ENCODE measurements around the gene ZNF664. TPM values are rescaled to one million over a fixed set of nuclear protein-coding genes. Genes with fewer than 3 reads are reported as not detected.
A peak's percentile ranks its signal among the peaks of the same experiment; 100 is the strongest.

Gene ZNF664
- total RNA-seq, 2 donors from 2014 or later: 53.1 to 56.2 TPM

GRCh38 chr12:123958876-123959275 lies 14.1 kb upstream of the ZNF664 start:
- Histone ChIP-seq H3K4me1 (peaks cover 0 to 9% of the 10 kb centered on the region in 2 donors), H3K27ac (peak overlapping the region; percentile 61 to 63), H3K27me3 (no peaks in the 10 kb centered on the region), H3K36me3 (no peaks in the 10 kb centered on the region), H3K9me3 (no peaks in the 10 kb centered on the region), H3K4me3 (no peak overlapping the region)
- TF ChIP-seq CTCF (IDR thresholded peaks at IDR 0.05): no peak
- peak; percentile 13 for DNase-seq (ENCODE audit: low spot score)

GRCh38 chr12:123960029-123960735 lies 12.8 kb upstream of the ZNF664 start:
- DNase-seq (ENCODE audit: low spot score): no peak
- no peaks in the 10 kb centered on the region for H3K9me3 ChIP-seq
- no peak overlapping the region for H3K4me3 ChIP-seq
- peaks cover 0 to 3% of the 10 kb centered on the region in 2 donors for H3K4me1 ChIP-seq
- H3K27me3 ChIP-seq: no peaks in the 10 kb centered on the region
- TF ChIP-seq CTCF (IDR thresholded peaks at IDR 0.05): no peak
- H3K36me3 ChIP-seq: no peaks in the 10 kb centered on the region
- no peak overlapping the region for H3K27ac ChIP-seq

GRCh38 chr12:123960856-123961255 lies 12.2 kb upstream of the ZNF664 start:
- H3K4me1 ChIP-seq: peaks cover 0 to 3% of the 10 kb centered on the region in 2 donors
- no peak overlapping the region for H3K27ac ChIP-seq
- TF ChIP-seq CTCF (IDR thresholded peaks at IDR 0.05): no peak

GRCh38 chr12:123961585-123962345 lies 11.2 kb upstream of the ZNF664 start:
- no peak for TF ChIP-seq CTCF (IDR thresholded peaks at IDR 0.05)
- H3K4me1 ChIP-seq: peaks cover 0 to 3% of the 10 kb centered on the region in 2 donors
- DNase-seq (ENCODE audit: low spot score): peak; percentile 30
- H3K27me3 ChIP-seq: no peaks in the 10 kb centered on the region
- H3K4me3 ChIP-seq: no peak overlapping the region
- no peaks in the 10 kb centered on the region for H3K36me3 ChIP-seq
- no peak overlapping the region for H3K27ac ChIP-seq
- no peaks in the 10 kb centered on the region for H3K9me3 ChIP-seq

More at GRCh38 chr12:123960856-123961255, 12.2 kb upstream of the ZNF664 start:
- Histone ChIP-seq H3K9me3 (no peaks in the 10 kb centered on the region), H3K27me3 (no peaks in the 10 kb centered on the region), H3K36me3 (no peaks in the 10 kb centered on the region), H3K4me3 (no peak overlapping the region)
- DNase-seq (ENCODE audit: low spot score): peak; percentile 28

GRCh38 chr12:123962513-123962912 lies 10.5 kb upstream of the ZNF664 start:
- Histone ChIP-seq H3K4me3 (no peak overlapping the region), H3K36me3 (no peaks in the 10 kb centered on the region), H3K9me3 (no peaks in the 10 kb centered on the region), H3K4me1 (peaks cover 0 to 5% of the 10 kb centered on the region in 2 donors), H3K27me3 (no peaks in the 10 kb centered on the region), H3K27ac (no peak overlapping the region)
- no peak for DNase-seq (ENCODE audit: low spot score)
- TF ChIP-seq CTCF (IDR thresholded peaks at IDR 0.05): no peak

Measured in right atrium auricular region (tissue), 2 donors.